HG02973 (cell line): ENCODE measurements around the gene NTRK2.

Source experiments
- ATAC-seq: cut with Tn5 transposase; IDR thresholded peaks from one replicate; pipeline ENCODE4 v1.9.1; 2021; ENCODE audit warnings: moderate library complexity; ENCODE audit not compliant: unreplicated experiment

NTRK2 gene

GRCh38 chr9:84929068-84929467, 259.5 kb downstream of the NTRK2 start:
- no peak for ATAC-seq

- no peak for ATAC-seq
Measured at GRCh38 chr9:84932915-84933527, 263.5 kb downstream of the NTRK2 start.

GRCh38 chr9:84935528-84936117, 266.1 kb downstream of the NTRK2 start:
- ATAC-seq: no peak

- no peak for ATAC-seq
Measured at GRCh38 chr9:84937180-84937579, 267.7 kb downstream of the NTRK2 start.

- no peak for ATAC-seq
Measured at GRCh38 chr9:84937581-84937980, 268.1 kb downstream of the NTRK2 start.

GRCh38 chr9:84939774-84940173, 270.2 kb downstream of the NTRK2 start:
- ATAC-seq: no peak

GRCh38 chr9:84940294-84940693, 270.8 kb downstream of the NTRK2 start:
- no peak for ATAC-seq

- no peak for ATAC-seq
Measured at GRCh38 chr9:84941792-84942191, 272.3 kb downstream of the NTRK2 start.

GRCh38 chr9:84943482-84944050, 274.0 kb downstream of the NTRK2 start:
- no peak for ATAC-seq

- ATAC-seq: no peak
Measured at GRCh38 chr9:84945878-84946538, 276.5 kb downstream of the NTRK2 start.

GRCh38 chr9:84947412-84947972, 278.0 kb downstream of the NTRK2 start:
- ATAC-seq: no peak

GRCh38 chr9:84949258-84949657, 279.7 kb downstream of the NTRK2 start:
- ATAC-seq: no peak

GRCh38 chr9:84949971-84950370, 280.4 kb downstream of the NTRK2 start:
- ATAC-seq: no peak

- ATAC-seq: no peak
Measured at GRCh38 chr9:84950879-84951811, 281.6 kb downstream of the NTRK2 start.

GRCh38 chr9:84953252-84953773, 283.8 kb downstream of the NTRK2 start:
- no peak for ATAC-seq

GRCh38 chr9:84953797-84954705, 284.5 kb downstream of the NTRK2 start:
- ATAC-seq: peak; percentile 97

GRCh38 chr9:84955155-84955554, 285.6 kb downstream of the NTRK2 start:
- ATAC-seq: no peak

- no peak for ATAC-seq
Measured at GRCh38 chr9:84955971-84956370, 286.4 kb downstream of the NTRK2 start.

GRCh38 chr9:84959339-84959738, 289.8 kb downstream of the NTRK2 start:
- ATAC-seq: no peak
